Measurements from ENCODE around the gene EIF5AL1. TPM values are rescaled to one million over a fixed set of nuclear protein-coding genes. Genes with fewer than 3 reads are reported as not detected.
A peak's percentile ranks its signal among the peaks of the same experiment; 100 is the strongest.
"Not testable (repeated sequence)": the region's sequence is repeated elsewhere in the genome, so short reads cannot be mapped to it uniquely, and the experiment has no call there.

Gene EIF5AL1
- total RNA-seq (2021) (0.17 to 0.23 TPM (median 0.21 TPM) in 3 replicates), Bru-seq, nascent RNA (percentile 16 among the genes with signal in this experiment)
- long read RNA-seq, experiment 1, partial matches to known transcripts: 0 of 1 reads
- long read RNA-seq, experiment 1, other reads (novel, unspliced or antisense): 0 of 1 reads
- long read RNA-seq, experiment 2, transcript EIF5AL1-201 (1 exons, 3,840 nt): major isoform, 114 of 114 reads
- long read RNA-seq, experiment 2, partial matches to known transcripts: 0 of 114 reads
- long read RNA-seq, experiment 2, other reads (novel, unspliced or antisense): 0 of 114 reads
- long read RNA-seq, experiment 3: 0 reads

GRCh38 chr10:79511891-79512583, at the start of gene EIF5AL1:
Gene EIF5AL1, plus strand, starts transcription at chr10:79512533. Its CDS starts 117 bp downstream, at chr10:79512650.
- H3K27ac Mint-ChIP-seq; CTCF ChIA-PET; POLR2A ChIA-PET; H3K36me3 Mint-ChIP-seq; H3K9me3 Mint-ChIP-seq; H3K4me3 Mint-ChIP-seq; H3K4me1 Mint-ChIP-seq; DNase-seq (ENCODE audit: low spot score): not testable (repeated sequence)
- peak; percentile 77 for ATAC-seq
- peaks cover 21% of the 10 kb centered on the region for H3K27me3 Mint-ChIP-seq (ENCODE audit: low read depth)

GRCh38 chr10:79463578-79464496, 48.5 kb upstream of the EIF5AL1 start:
- ChIA-PET POLR2A (no interaction called here), CTCF (interaction anchor here (0.8 kb wide), 1 partner anchor 89 kb away, joined by 4 read pairs; no protein-coding TSS in a partner anchor)
- no peak for ATAC-seq
- Mint-ChIP-seq H3K36me3 (no peaks in the 10 kb centered on the region), H3K9me3 (no peaks in the 10 kb centered on the region), H3K27me3 (ENCODE audit: low read depth) (peaks cover 5% of the 10 kb centered on the region; the same call in 1 of the 2 replicates), H3K27ac (no peak overlapping the region), H3K4me1 (no peaks in the 10 kb centered on the region), H3K4me3 (no peak overlapping the region)
- no peak for DNase-seq (ENCODE audit: low spot score)
- TF ChIP-seq E2F1 (CRISPR knock-in tag; IDR thresholded peaks at IDR 0.05): no peak
- no peak for TF ChIP-seq ZNF281 (CRISPR knock-in tag; IDR thresholded peaks at IDR 0.05)
- no peak for TF ChIP-seq SMAD4 (CRISPR knock-in tag; IDR thresholded peaks at IDR 0.05)

- ATAC-seq (no peak), DNase-seq (ENCODE audit: low spot score) (no peak)
- no peaks in the 10 kb centered on the region for H3K9me3 Mint-ChIP-seq
- peaks cover 5% of the 10 kb centered on the region; the same call in 1 of the 2 replicates for H3K27me3 Mint-ChIP-seq (ENCODE audit: low read depth)
- no peaks in the 10 kb centered on the region for H3K4me1 Mint-ChIP-seq
- ChIA-PET CTCF (no interaction called here), POLR2A (interaction anchor here (0.7 kb wide), 1 partner anchor 9 kb away, joined by 3 read pairs; no protein-coding TSS in a partner anchor)
- no peaks in the 10 kb centered on the region for H3K36me3 Mint-ChIP-seq
- H3K27ac Mint-ChIP-seq: no peak overlapping the region
- no peak overlapping the region for H3K4me3 Mint-ChIP-seq
- TF ChIP-seq ZMAT4 (CRISPR knock-in tag; IDR thresholded peaks at IDR 0.05) (no peak), ESRRA (CRISPR knock-in tag; IDR thresholded peaks at IDR 0.05; ENCODE audit: borderline replicate concordance) (no peak), SP1 (CRISPR knock-in tag; conservative IDR thresholded peaks at IDR 0.05) (no peak), ZSCAN18 (CRISPR knock-in tag; IDR thresholded peaks at IDR 0.05) (no peak), USF2 (CRISPR knock-in tag; IDR thresholded peaks at IDR 0.05) (no peak), ATF1 (CRISPR knock-in tag; IDR thresholded peaks at IDR 0.05) (no peak), CTCF (IDR thresholded peaks at IDR 0.05) (no peak), ZNF317 (CRISPR knock-in tag; IDR thresholded peaks at IDR 0.05; ENCODE audit: borderline replicate concordance, low read depth) (no peak), ZBTB43 (CRISPR knock-in tag; IDR thresholded peaks at IDR 0.05) (no peak), MXD4 (CRISPR knock-in tag; IDR thresholded peaks at IDR 0.05; ENCODE audit: borderline replicate concordance) (no peak), OVOL2 (CRISPR knock-in tag; IDR thresholded peaks at IDR 0.05; ENCODE audit: borderline replicate concordance) (no peak), KAT7 (CRISPR knock-in tag; IDR thresholded peaks at IDR 0.05; ENCODE audit: borderline replicate concordance) (no peak), GRHL2 (CRISPR knock-in tag; IDR thresholded peaks at IDR 0.05; ENCODE audit: insufficient replicate concordance, severe bottlenecking) (no peak), RORB (CRISPR knock-in tag; IDR thresholded peaks at IDR 0.05) (no peak)
These were observed 47.0 kb upstream of the EIF5AL1 start for GRCh38 chr10:79465341-79465740.

Measured in WTC11 (cell line).